MM.1S (cell line): ENCODE data around the gene NEDD4L.

Experiments
- EZH2 ChIP-seq: fragments of 300-600 bp; sonication (generic); optimal IDR thresholded peaks from 2 replicates; pipeline ENCODE3; 2017; ENCODE audit warnings: low read depth, mild to moderate bottlenecking, antibody characterized with exemption, low read length, mixed read lengths
- EZH2phosphoT487 ChIP-seq: fragments of 300-600 bp; sonication (generic); IDR thresholded peaks from 2 replicates; pipeline ENCODE4 v1.6.1; 2018; ENCODE audit warnings: antibody characterized with exemption, low read length
- TF ChIP-seq, protein P1 (sequence below): fragments of 300-600 bp; sonication (generic); IDR thresholded peaks from 2 replicates; pipeline ENCODE4 v1.5.1; 2016; ENCODE audit warnings: antibody characterized with exemption, low read length, mixed read lengths

DNA sequence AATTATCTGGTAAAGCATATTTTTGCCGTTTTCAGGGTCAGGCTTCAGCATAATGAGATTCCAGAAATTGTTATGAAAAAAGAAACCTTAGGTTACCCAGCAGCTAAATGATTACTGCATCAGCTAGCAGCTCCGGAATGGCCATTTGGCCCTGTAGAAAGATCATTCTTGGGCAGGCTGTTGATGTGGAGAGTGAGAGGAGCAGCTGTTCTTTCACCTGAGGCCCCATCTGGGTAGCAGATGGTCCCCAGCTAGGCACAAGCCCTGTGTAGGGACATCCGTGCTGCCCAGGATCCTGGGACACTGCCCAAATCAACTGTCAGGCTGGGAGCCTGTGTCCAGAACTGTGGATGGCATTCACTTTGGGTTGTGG is 61.8 kb downstream of the NEDD4L start:
- TF ChIP-seq, protein P1, sequence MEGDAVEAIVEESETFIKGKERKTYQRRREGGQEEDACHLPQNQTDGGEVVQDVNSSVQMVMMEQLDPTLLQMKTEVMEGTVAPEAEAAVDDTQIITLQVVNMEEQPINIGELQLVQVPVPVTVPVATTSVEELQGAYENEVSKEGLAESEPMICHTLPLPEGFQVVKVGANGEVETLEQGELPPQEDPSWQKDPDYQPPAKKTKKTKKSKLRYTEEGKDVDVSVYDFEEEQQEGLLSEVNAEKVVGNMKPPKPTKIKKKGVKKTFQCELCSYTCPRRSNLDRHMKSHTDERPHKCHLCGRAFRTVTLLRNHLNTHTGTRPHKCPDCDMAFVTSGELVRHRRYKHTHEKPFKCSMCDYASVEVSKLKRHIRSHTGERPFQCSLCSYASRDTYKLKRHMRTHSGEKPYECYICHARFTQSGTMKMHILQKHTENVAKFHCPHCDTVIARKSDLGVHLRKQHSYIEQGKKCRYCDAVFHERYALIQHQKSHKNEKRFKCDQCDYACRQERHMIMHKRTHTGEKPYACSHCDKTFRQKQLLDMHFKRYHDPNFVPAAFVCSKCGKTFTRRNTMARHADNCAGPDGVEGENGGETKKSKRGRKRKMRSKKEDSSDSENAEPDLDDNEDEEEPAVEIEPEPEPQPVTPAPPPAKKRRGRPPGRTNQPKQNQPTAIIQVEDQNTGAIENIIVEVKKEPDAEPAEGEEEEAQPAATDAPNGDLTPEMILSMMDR: no peak
- TF ChIP-seq EZH2: no peak
- no peak for TF ChIP-seq EZH2phosphoT487
